Suprapubic skin (tissue), 3 donors: ENCODE results near the gene CBX4.

Source experiments
- POLR2A ChIP-seq, 2 donors: fragments of 450-650 bp; IDR thresholded peaks; one replicate each; pipeline ENCODE4 v1.6.1; 2017; ENCODE audit warnings: antibody characterized with exemption in 2 of 2, mild to moderate bottlenecking in 2 of 2, moderate library complexity in 2 of 2
- TF ChIP-seq, protein P1 (sequence below), 2 donors: fragments of 200-600 bp in 1 of 2; fragments of 450-650 bp in 1 of 2; sonication (generic) in 1 of 2; IDR thresholded peaks; one replicate each; pipeline ENCODE4 v1.5.1; 2016 to 2019; ENCODE audit warnings: antibody characterized with exemption in 2 of 2, mild to moderate bottlenecking in 1 of 2, moderate library complexity in 1 of 2

DNA sequence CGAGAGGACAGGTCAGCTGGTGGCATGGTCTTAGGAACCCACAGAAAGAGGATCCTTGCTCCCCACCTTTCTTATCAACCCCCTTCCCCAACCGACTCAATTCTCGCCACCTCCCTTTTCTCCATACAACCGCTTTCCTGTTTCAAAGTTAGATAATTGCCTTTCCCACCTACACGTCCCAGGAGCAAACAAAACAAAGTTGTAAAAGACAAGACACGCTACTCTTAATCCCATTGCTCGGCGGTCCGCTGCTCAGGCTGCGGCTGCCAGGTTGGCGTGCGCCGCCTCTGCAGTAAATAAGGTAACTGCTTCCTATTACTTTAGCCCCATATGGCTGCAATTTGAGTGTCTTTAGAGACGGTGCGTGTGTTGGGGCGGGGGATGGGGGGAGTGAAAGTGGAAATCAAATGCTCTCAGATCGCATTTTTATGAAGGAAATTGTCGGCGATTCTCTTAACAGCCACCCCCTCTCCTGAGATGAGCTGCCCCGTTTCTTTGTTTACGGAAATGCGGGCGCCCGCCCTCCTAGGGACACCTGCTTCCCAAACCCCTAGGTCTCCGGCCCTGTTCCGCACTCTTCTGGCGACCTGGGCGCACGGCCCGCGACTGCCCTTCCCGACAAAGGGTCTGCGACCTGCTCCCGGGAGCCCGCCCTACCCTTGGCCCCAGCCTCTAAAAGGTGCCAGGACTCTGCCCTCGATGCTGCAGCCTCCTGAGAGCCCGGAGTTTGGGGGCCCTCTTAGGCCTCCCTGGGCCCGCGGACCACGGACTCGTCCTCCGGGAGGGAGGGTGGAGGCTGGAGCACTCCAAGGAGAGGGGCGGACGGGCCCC lies 38.7 kb downstream of the CBX4 start:
- TF ChIP-seq, protein P1, sequence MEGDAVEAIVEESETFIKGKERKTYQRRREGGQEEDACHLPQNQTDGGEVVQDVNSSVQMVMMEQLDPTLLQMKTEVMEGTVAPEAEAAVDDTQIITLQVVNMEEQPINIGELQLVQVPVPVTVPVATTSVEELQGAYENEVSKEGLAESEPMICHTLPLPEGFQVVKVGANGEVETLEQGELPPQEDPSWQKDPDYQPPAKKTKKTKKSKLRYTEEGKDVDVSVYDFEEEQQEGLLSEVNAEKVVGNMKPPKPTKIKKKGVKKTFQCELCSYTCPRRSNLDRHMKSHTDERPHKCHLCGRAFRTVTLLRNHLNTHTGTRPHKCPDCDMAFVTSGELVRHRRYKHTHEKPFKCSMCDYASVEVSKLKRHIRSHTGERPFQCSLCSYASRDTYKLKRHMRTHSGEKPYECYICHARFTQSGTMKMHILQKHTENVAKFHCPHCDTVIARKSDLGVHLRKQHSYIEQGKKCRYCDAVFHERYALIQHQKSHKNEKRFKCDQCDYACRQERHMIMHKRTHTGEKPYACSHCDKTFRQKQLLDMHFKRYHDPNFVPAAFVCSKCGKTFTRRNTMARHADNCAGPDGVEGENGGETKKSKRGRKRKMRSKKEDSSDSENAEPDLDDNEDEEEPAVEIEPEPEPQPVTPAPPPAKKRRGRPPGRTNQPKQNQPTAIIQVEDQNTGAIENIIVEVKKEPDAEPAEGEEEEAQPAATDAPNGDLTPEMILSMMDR (IDR thresholded peaks at IDR 0.05), result no peak
- no peak for TF ChIP-seq POLR2A (IDR thresholded peaks at IDR 0.05)
